ENCODE results near the gene SORD.
"Not testable (repeated sequence)": the region's sequence is repeated elsewhere in the genome, so short reads cannot be mapped to it uniquely, and the experiment has no call there.

Gene SORD

GRCh38 chr15:45022871-45023658, at the start of gene SORD:
SORD (plus strand) TSS chr15:45023195; CDS start chr15:45023284, 89 bp downstream.
- H3K4me1 ChIP-seq (ENCODE audit: insufficient read depth, low read length), result peaks cover 48% of the 10 kb centered on the region
- peak; percentile 92 for DNase-seq
- H2AFZ ChIP-seq (ENCODE audit: low read depth, low read length), result peak within 1 kb of the TSS; percentile 99
- H3K36me3 ChIP-seq (ENCODE audit: insufficient read depth, low read length), result peaks cover 10% of the 10 kb centered on the region
- no peaks in the 10 kb centered on the region for H4K20me1 ChIP-seq (ENCODE audit: insufficient read depth, low read length)
- peak within 1 kb of the TSS; percentile 97 for H3K4me2 ChIP-seq (ENCODE audit: insufficient read depth, low read length)
- H3K79me2 ChIP-seq (ENCODE audit: insufficient read depth, low read length), result peaks cover 36% of the 10 kb centered on the region
- no peaks in the 10 kb centered on the region for H3K27me3 ChIP-seq (ENCODE audit: insufficient read depth, low read length, poor library complexity)
- peak within 1 kb of the TSS; percentile 52 to 81 for H3K4me3 ChIP-seq (ENCODE audit: low read depth in 1 of 2, low read length in 2 of 2)
- H3K27ac ChIP-seq (ENCODE audit: low read length), result peak within 1 kb of the TSS; percentile 76
- peak; percentile 98 for ATAC-seq (ENCODE audit: insufficient read depth, low read depth)
- TF ChIP-seq CTCF (IDR thresholded peaks at IDR 0.05; ENCODE audit: borderline replicate concordance, extremely low read depth, low read length, poor library complexity, severe bottlenecking), result no peak
- TF ChIP-seq EZH2 (IDR thresholded peaks at IDR 0.05; ENCODE audit: borderline replicate concordance, low read depth, low read length, severe bottlenecking), result no peak
- no peaks in the 10 kb centered on the region for H3K9me3 ChIP-seq (ENCODE audit: insufficient read depth, low read length, severe bottlenecking)
- H3K9ac ChIP-seq (ENCODE audit: low read depth, low read length), result peak within 1 kb of the TSS; percentile 84

GRCh38 chr15:44976183-44976582, 46.8 kb upstream of the SORD start:
- not testable (repeated sequence) for H3K4me3 ChIP-seq (ENCODE audit: low read depth in 1 of 2, low read length in 2 of 2); H3K4me2 ChIP-seq (ENCODE audit: insufficient read depth, low read length); DNase-seq; H2AFZ ChIP-seq (ENCODE audit: low read depth, low read length); H3K9ac ChIP-seq (ENCODE audit: low read depth, low read length); H3K27ac ChIP-seq (ENCODE audit: low read length); ATAC-seq (ENCODE audit: insufficient read depth, low read depth); H3K36me3 ChIP-seq (ENCODE audit: insufficient read depth, low read length); H3K4me1 ChIP-seq (ENCODE audit: insufficient read depth, low read length); H3K9me3 ChIP-seq (ENCODE audit: insufficient read depth, low read length, severe bottlenecking); H3K79me2 ChIP-seq (ENCODE audit: insufficient read depth, low read length); H3K27me3 ChIP-seq (ENCODE audit: insufficient read depth, low read length, poor library complexity); H4K20me1 ChIP-seq (ENCODE audit: insufficient read depth, low read length)

GRCh38 chr15:44977781-44978180, 45.2 kb upstream of the SORD start:
- H3K4me2 ChIP-seq (ENCODE audit: insufficient read depth, low read length); DNase-seq; H3K4me3 ChIP-seq (ENCODE audit: low read depth in 1 of 2, low read length in 2 of 2): not testable (repeated sequence)

GRCh38 chr15:44979617-44980339, 43.2 kb upstream of the SORD start:
- not testable (repeated sequence) for H3K27ac ChIP-seq (ENCODE audit: low read length); H3K4me2 ChIP-seq (ENCODE audit: insufficient read depth, low read length)

More at GRCh38 chr15:44977781-44978180, 45.2 kb upstream of the SORD start:
- H3K4me1 ChIP-seq (ENCODE audit: insufficient read depth, low read length); H3K9me3 ChIP-seq (ENCODE audit: insufficient read depth, low read length, severe bottlenecking); H2AFZ ChIP-seq (ENCODE audit: low read depth, low read length); H3K27ac ChIP-seq (ENCODE audit: low read length); H4K20me1 ChIP-seq (ENCODE audit: insufficient read depth, low read length); H3K9ac ChIP-seq (ENCODE audit: low read depth, low read length); H3K27me3 ChIP-seq (ENCODE audit: insufficient read depth, low read length, poor library complexity); ATAC-seq (ENCODE audit: insufficient read depth, low read depth); H3K36me3 ChIP-seq (ENCODE audit: insufficient read depth, low read length); H3K79me2 ChIP-seq (ENCODE audit: insufficient read depth, low read length): not testable (repeated sequence)

GRCh38 chr15:44984144-44984543, 38.9 kb upstream of the SORD start:
- DNase-seq; H3K4me2 ChIP-seq (ENCODE audit: insufficient read depth, low read length); H3K9ac ChIP-seq (ENCODE audit: low read depth, low read length); H4K20me1 ChIP-seq (ENCODE audit: insufficient read depth, low read length); H3K79me2 ChIP-seq (ENCODE audit: insufficient read depth, low read length); H3K36me3 ChIP-seq (ENCODE audit: insufficient read depth, low read length); H3K4me1 ChIP-seq (ENCODE audit: insufficient read depth, low read length); H3K27me3 ChIP-seq (ENCODE audit: insufficient read depth, low read length, poor library complexity); H3K27ac ChIP-seq (ENCODE audit: low read length); H2AFZ ChIP-seq (ENCODE audit: low read depth, low read length); H3K9me3 ChIP-seq (ENCODE audit: insufficient read depth, low read length, severe bottlenecking); ATAC-seq (ENCODE audit: insufficient read depth, low read depth); H3K4me3 ChIP-seq (ENCODE audit: low read depth in 1 of 2, low read length in 2 of 2): not testable (repeated sequence)

More at GRCh38 chr15:44979617-44980339, 43.2 kb upstream of the SORD start:
- not testable (repeated sequence) for H4K20me1 ChIP-seq (ENCODE audit: insufficient read depth, low read length); H3K4me1 ChIP-seq (ENCODE audit: insufficient read depth, low read length); H3K9me3 ChIP-seq (ENCODE audit: insufficient read depth, low read length, severe bottlenecking); H3K36me3 ChIP-seq (ENCODE audit: insufficient read depth, low read length); H3K9ac ChIP-seq (ENCODE audit: low read depth, low read length); DNase-seq; H3K27me3 ChIP-seq (ENCODE audit: insufficient read depth, low read length, poor library complexity); H3K79me2 ChIP-seq (ENCODE audit: insufficient read depth, low read length); H3K4me3 ChIP-seq (ENCODE audit: low read depth in 1 of 2, low read length in 2 of 2); ATAC-seq (ENCODE audit: insufficient read depth, low read depth); H2AFZ ChIP-seq (ENCODE audit: low read depth, low read length)

- H3K4me3 ChIP-seq (ENCODE audit: low read depth in 1 of 2, low read length in 2 of 2); H3K9ac ChIP-seq (ENCODE audit: low read depth, low read length); H3K27ac ChIP-seq (ENCODE audit: low read length); H3K36me3 ChIP-seq (ENCODE audit: insufficient read depth, low read length); H3K9me3 ChIP-seq (ENCODE audit: insufficient read depth, low read length, severe bottlenecking); H4K20me1 ChIP-seq (ENCODE audit: insufficient read depth, low read length); H3K4me1 ChIP-seq (ENCODE audit: insufficient read depth, low read length); H3K4me2 ChIP-seq (ENCODE audit: insufficient read depth, low read length); DNase-seq; H3K27me3 ChIP-seq (ENCODE audit: insufficient read depth, low read length, poor library complexity); H3K79me2 ChIP-seq (ENCODE audit: insufficient read depth, low read length): not testable (repeated sequence)
- peak overlapping the region; percentile 33; the same call in 1 of the 2 replicates for H2AFZ ChIP-seq (ENCODE audit: low read depth, low read length)
- peak; percentile 58; the same call in 2 of the 3 replicates for ATAC-seq (ENCODE audit: insufficient read depth, low read depth)
Observed at GRCh38 chr15:44986346-44987055, 36.5 kb upstream of the SORD start.

- H3K27ac ChIP-seq (ENCODE audit: low read length); H3K36me3 ChIP-seq (ENCODE audit: insufficient read depth, low read length); H3K4me2 ChIP-seq (ENCODE audit: insufficient read depth, low read length); H3K4me1 ChIP-seq (ENCODE audit: insufficient read depth, low read length); ATAC-seq (ENCODE audit: insufficient read depth, low read depth); H4K20me1 ChIP-seq (ENCODE audit: insufficient read depth, low read length); H3K4me3 ChIP-seq (ENCODE audit: low read depth in 1 of 2, low read length in 2 of 2); H2AFZ ChIP-seq (ENCODE audit: low read depth, low read length); H3K27me3 ChIP-seq (ENCODE audit: insufficient read depth, low read length, poor library complexity); H3K79me2 ChIP-seq (ENCODE audit: insufficient read depth, low read length); H3K9ac ChIP-seq (ENCODE audit: low read depth, low read length); DNase-seq; H3K9me3 ChIP-seq (ENCODE audit: insufficient read depth, low read length, severe bottlenecking): not testable (repeated sequence)
Observed at GRCh38 chr15:44987711-44988110, 35.3 kb upstream of the SORD start.
